ENCODE measurements around the gene CFB. TPM values are rescaled to one million over a fixed set of nuclear protein-coding genes. Genes with fewer than 3 reads are reported as not detected.
A peak's percentile ranks its signal among the peaks of the same experiment; 100 is the strongest.

The CFB gene
- total and polyA plus RNA-seq, 9 of the 15 experiments (the other 6 are each of a cell fraction or from before 2014, with no cell fraction given), result 0.08 to 0.91 (median 0.22) TPM; not detected in 4

- no peak for TF ChIP-seq TSC22D4 (tag; IDR thresholded peaks at IDR 0.05)
- no peak for TF ChIP-seq C11orf30 (IDR thresholded peaks at IDR 0.05; ENCODE audit: low read depth)
- TF ChIP-seq NFXL1 (CRISPR knock-in tag; IDR thresholded peaks at IDR 0.05), result no peak
- peak in 1 of 2 experiments; percentile 82; a peak in 2 of 4 replicates for TF ChIP-seq SRF (CRISPR knock-in tag; IDR thresholded peaks at IDR 0.05)
- TF ChIP-seq KDM2B (CRISPR knock-in tag; IDR thresholded peaks at IDR 0.05), result no peak
- TF ChIP-seq ZNF395 (CRISPR knock-in tag; IDR thresholded peaks at IDR 0.05), result no peak; the same call in 1 of the 2 replicates
- TF ChIP-seq GATAD2A (IDR thresholded peaks at IDR 0.05), result no peak
- TF ChIP-seq SLC30A9 (CRISPR knock-in tag; IDR thresholded peaks at IDR 0.05), result no peak
- peak; percentile 98 for TF ChIP-seq NR1H2 (CRISPR knock-in tag; IDR thresholded peaks at IDR 0.05)
- no peak for TF ChIP-seq ZFP30 (CRISPR knock-in tag; IDR thresholded peaks at IDR 0.05; ENCODE audit: borderline replicate concordance)
- TF ChIP-seq RBM22 (IDR thresholded peaks at IDR 0.05; ENCODE audit: low read depth, low read length, poor library complexity, severe bottlenecking), result no peak
- TF ChIP-seq ZNF79 (CRISPR knock-in tag; IDR thresholded peaks at IDR 0.05; ENCODE audit: low read depth), result 0 out of 2 replicates have a peak, but pooled peaks have one; percentile 5
- TF ChIP-seq ZEB2 (IDR thresholded peaks at IDR 0.05), result 0 out of 2 replicates have a peak, but pooled peaks have one; percentile 29
- no peak for TF ChIP-seq PBX2 (CRISPR knock-in tag; IDR thresholded peaks at IDR 0.05; ENCODE audit: low read depth)
- TF ChIP-seq PBX2 (tag; conservative IDR thresholded peaks at IDR 0.05; ENCODE audit: low read depth), result no peak; the same call in none of the 2 replicates
- TF ChIP-seq NCOR1 (IDR thresholded peaks at IDR 0.05), result peak; percentile 33; the same call in 1 of the 2 replicates
These were observed 26.9 kb downstream of the CFB start (continued) for GRCh38 chr6:31972709-31973350.
